CD4-positive, alpha-beta T cell treated with Interleukin-10 for 1 hour (primary cell): ENCODE measurements around the gene NFKBIE.
"Not testable (repeated sequence)": the region's sequence is repeated elsewhere in the genome, so short reads cannot be mapped to it uniquely, and the experiment has no call there.

Experiments used
- DNase-seq: peaks from one replicate; pipeline ENCODE4 v3.0.0-alpha.2; 2020

NFKBIE gene

GRCh38 chr6:44238687-44239350 is 26.5 kb downstream of the NFKBIE start:
- no peak for DNase-seq

GRCh38 chr6:44237813-44238433 is 27.4 kb downstream of the NFKBIE start:
- peak; percentile 82 for DNase-seq

GRCh38 chr6:44237021-44237812 is 28.1 kb downstream of the NFKBIE start:
- peak; percentile 82 for DNase-seq

- DNase-seq, result no peak
Measured at GRCh38 chr6:44235891-44236516, 29.3 kb downstream of the NFKBIE start.

- DNase-seq, result no peak
Measured at GRCh38 chr6:44235269-44235668, 30.1 kb downstream of the NFKBIE start.

GRCh38 chr6:44234101-44235025 is 31.0 kb downstream of the NFKBIE start:
- DNase-seq, result no peak

GRCh38 chr6:44233567-44234100 is 31.7 kb downstream of the NFKBIE start:
- no peak for DNase-seq

- DNase-seq, result no peak
Measured at GRCh38 chr6:44232676-44233566, 32.4 kb downstream of the NFKBIE start.

GRCh38 chr6:44231426-44231825 is 33.9 kb downstream of the NFKBIE start:
- not testable (repeated sequence) for DNase-seq

GRCh38 chr6:44230034-44230675 is 35.2 kb downstream of the NFKBIE start:
- DNase-seq, result no peak

- DNase-seq, result no peak
Measured at GRCh38 chr6:44229376-44230033, 35.8 kb downstream of the NFKBIE start.

- DNase-seq, result no peak
Measured at GRCh38 chr6:44228836-44229235, 36.5 kb downstream of the NFKBIE start.

GRCh38 chr6:44228433-44228832 is 36.9 kb downstream of the NFKBIE start:
- no peak for DNase-seq

GRCh38 chr6:44228031-44228430 is 37.3 kb downstream of the NFKBIE start:
- no peak for DNase-seq

GRCh38 chr6:44227148-44227793 is 38.1 kb downstream of the NFKBIE start:
- no peak for DNase-seq

GRCh38 chr6:44226368-44227147 is 38.8 kb downstream of the NFKBIE start:
- no peak for DNase-seq

GRCh38 chr6:44225579-44226325 is 39.6 kb downstream of the NFKBIE start:
- no peak for DNase-seq

- DNase-seq, result no peak
Measured at GRCh38 chr6:44224965-44225305, 40.4 kb downstream of the NFKBIE start.
